ENCODE data around the gene RIOK1.
A peak's percentile ranks its signal among the peaks of the same experiment; 100 is the strongest.

The RIOK1 gene

GRCh38 chr6:7401075-7401474 lies 11.5 kb downstream of the RIOK1 start:
- peaks cover 93% of the 10 kb centered on the region for H3K36me3 ChIP-seq (ENCODE audit: low read depth)
- TF ChIP-seq CTCF (IDR thresholded peaks at IDR 0.05; ENCODE audit: poor library complexity, severe bottlenecking): no peak

GRCh38 chr6:7402716-7403115 lies 13.1 kb downstream of the RIOK1 start:
- TF ChIP-seq CTCF (IDR thresholded peaks at IDR 0.05; ENCODE audit: poor library complexity, severe bottlenecking): no peak
- Histone ChIP-seq H3K27me3 (ENCODE audit: insufficient read depth, poor library complexity, severe bottlenecking) (no peaks in the 10 kb centered on the region), H3K27ac (ENCODE audit: poor library complexity, severe bottlenecking) (no peak overlapping the region), H3K9me3 (ENCODE audit: severe bottlenecking) (no peaks in the 10 kb centered on the region), H3K36me3 (ENCODE audit: low read depth) (peaks cover 91% of the 10 kb centered on the region), H3K4me3 (ENCODE audit: severe bottlenecking) (no peak overlapping the region), H3K4me1 (ENCODE audit: insufficient read depth, poor library complexity, severe bottlenecking) (no peaks in the 10 kb centered on the region)
- no peak for ATAC-seq (ENCODE audit: low read depth)
- no peak for DNase-seq (ENCODE audit: low spot score)

More at GRCh38 chr6:7401075-7401474, 11.5 kb downstream of the RIOK1 start:
- no peak overlapping the region for H3K27ac ChIP-seq (ENCODE audit: poor library complexity, severe bottlenecking)
- DNase-seq (ENCODE audit: low spot score) (no peak), ATAC-seq (ENCODE audit: low read depth) (peak; percentile 56; the same call in 2 of the 3 replicates)
- H3K4me3 ChIP-seq (ENCODE audit: severe bottlenecking): no peak overlapping the region
- no peaks in the 10 kb centered on the region for H3K27me3 ChIP-seq (ENCODE audit: insufficient read depth, poor library complexity, severe bottlenecking)
- no peaks in the 10 kb centered on the region for H3K9me3 ChIP-seq (ENCODE audit: severe bottlenecking)
- H3K4me1 ChIP-seq (ENCODE audit: insufficient read depth, poor library complexity, severe bottlenecking): no peaks in the 10 kb centered on the region

- Histone ChIP-seq H3K36me3 (ENCODE audit: low read depth) (peaks cover 81% of the 10 kb centered on the region), H3K27ac (ENCODE audit: poor library complexity, severe bottlenecking) (no peak overlapping the region), H3K4me1 (ENCODE audit: insufficient read depth, poor library complexity, severe bottlenecking) (no peaks in the 10 kb centered on the region), H3K9me3 (ENCODE audit: severe bottlenecking) (no peaks in the 10 kb centered on the region), H3K27me3 (ENCODE audit: insufficient read depth, poor library complexity, severe bottlenecking) (no peaks in the 10 kb centered on the region), H3K4me3 (ENCODE audit: severe bottlenecking) (no peak overlapping the region)
- no peak for DNase-seq (ENCODE audit: low spot score)
- ATAC-seq (ENCODE audit: low read depth): no peak
- TF ChIP-seq CTCF (IDR thresholded peaks at IDR 0.05; ENCODE audit: poor library complexity, severe bottlenecking): no peak
These were observed 14.9 kb downstream of the RIOK1 start for GRCh38 chr6:7404546-7404945.

- ATAC-seq (ENCODE audit: low read depth) (no peak), DNase-seq (ENCODE audit: low spot score) (no peak)
- no peaks in the 10 kb centered on the region for H3K27me3 ChIP-seq (ENCODE audit: insufficient read depth, poor library complexity, severe bottlenecking)
- no peak overlapping the region for H3K27ac ChIP-seq (ENCODE audit: poor library complexity, severe bottlenecking)
- H3K9me3 ChIP-seq (ENCODE audit: severe bottlenecking): no peaks in the 10 kb centered on the region
- H3K36me3 ChIP-seq (ENCODE audit: low read depth): peaks cover 82% of the 10 kb centered on the region
- H3K4me3 ChIP-seq (ENCODE audit: severe bottlenecking): no peak overlapping the region
- TF ChIP-seq CTCF (IDR thresholded peaks at IDR 0.05; ENCODE audit: poor library complexity, severe bottlenecking): no peak
- H3K4me1 ChIP-seq (ENCODE audit: insufficient read depth, poor library complexity, severe bottlenecking): no peaks in the 10 kb centered on the region
These were observed 17.1 kb downstream of the RIOK1 start for GRCh38 chr6:7406743-7407142.

GRCh38 chr6:7409740-7410139 lies 20.1 kb downstream of the RIOK1 start:
- Histone ChIP-seq H3K36me3 (ENCODE audit: low read depth) (peaks cover 80% of the 10 kb centered on the region), H3K4me3 (ENCODE audit: severe bottlenecking) (no peak overlapping the region), H3K9me3 (ENCODE audit: severe bottlenecking) (no peaks in the 10 kb centered on the region), H3K27ac (ENCODE audit: poor library complexity, severe bottlenecking) (no peak overlapping the region), H3K27me3 (ENCODE audit: insufficient read depth, poor library complexity, severe bottlenecking) (no peaks in the 10 kb centered on the region), H3K4me1 (ENCODE audit: insufficient read depth, poor library complexity, severe bottlenecking) (peaks cover 4% of the 10 kb centered on the region)
- DNase-seq (ENCODE audit: low spot score): no peak
- ATAC-seq (ENCODE audit: low read depth): no peak
- no peak for TF ChIP-seq CTCF (IDR thresholded peaks at IDR 0.05; ENCODE audit: poor library complexity, severe bottlenecking)

Data from RWPE2 (cell line).